ENCODE measurements around the gene MS4A2. TPM values are rescaled to one million over a fixed set of nuclear protein-coding genes. Genes with fewer than 3 reads are reported as not detected.
"Not testable (repeated sequence)": the region's sequence is repeated elsewhere in the genome, so short reads cannot be mapped to it uniquely, and the experiment has no call there.

Gene MS4A2
- total and polyA plus RNA-seq, 2 donors (not counting 1 experiment from before 2014, with no cell fraction given) = not detected

GRCh38 chr11:60064111-60064510 is 24.4 kb upstream of the MS4A2 start:
- Histone ChIP-seq H3K4me1 (ENCODE audit: control insufficient read depth, extremely low read depth, insufficient read depth, low read length) (no peaks in the 10 kb centered on the region), H3K9ac (ENCODE audit: insufficient read depth, low read length) (no peak overlapping the region), H2AFZ (ENCODE audit: low read length) (no peak overlapping the region), H3K36me3 (ENCODE audit: control insufficient read depth, insufficient read depth, low read length) (no peaks in the 10 kb centered on the region), H3K4me2 (ENCODE audit: extremely low read depth, insufficient read depth, low read length) (no peak overlapping the region), H3K27me3 (ENCODE audit: control insufficient read depth, insufficient read depth, low read length) (no peaks in the 10 kb centered on the region), H3K79me2 (ENCODE audit: control insufficient read depth, insufficient read depth, low read length) (no peaks in the 10 kb centered on the region), H3K27ac (ENCODE audit: insufficient read depth, low read length) (no peak overlapping the region), H3K4me3 (replicated peaks in 1 of 4; ENCODE audit: control extremely low read depth in 1 of 4, insufficient read depth in 1 of 4, low read depth in 3 of 4, low read length in 4 of 4) (no peak overlapping the region), H4K20me1 (ENCODE audit: control insufficient read depth, extremely low read depth, insufficient read depth, low read length) (no peaks in the 10 kb centered on the region), H3K9me3 (ENCODE audit: control insufficient read depth, insufficient read depth, low read depth, low read length) (no peaks in the 10 kb centered on the region)
- no peak for TF ChIP-seq EZH2 (IDR thresholded peaks at IDR 0.05; ENCODE audit: low read length, missing control alignments)
- no peak for TF ChIP-seq CTCF (conservative IDR thresholded peaks at IDR 0.05 in 1 of 2, IDR thresholded peaks at IDR 0.05 in 1 of 2; ENCODE audit: low read depth in 1 of 2, low read length in 2 of 2)
- no peak for DNase-seq (ENCODE audit: low read depth in 2 of 2)

DNA sequence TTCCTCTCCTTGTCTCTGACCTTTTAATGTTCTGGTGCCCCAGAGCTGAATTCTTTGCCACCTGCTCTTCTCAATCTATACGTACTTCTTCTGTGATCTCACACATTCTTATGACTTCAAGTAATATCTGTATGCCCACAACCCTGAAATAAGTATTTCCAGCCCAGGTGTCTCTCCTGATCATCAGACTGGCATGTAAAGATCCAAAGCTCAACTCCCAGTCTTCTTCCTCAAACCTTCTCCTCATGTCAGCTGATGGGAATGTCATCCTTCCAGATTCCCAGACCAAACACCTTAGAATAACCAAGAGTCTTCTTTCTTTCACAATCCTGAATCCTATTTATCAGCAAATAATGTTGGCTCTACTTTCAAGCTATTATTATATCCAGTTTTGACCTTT is 22.7 kb upstream of the MS4A2 start:
- no peak overlapping the region for H2AFZ ChIP-seq (ENCODE audit: low read length)
- TF ChIP-seq CTCF (conservative IDR thresholded peaks at IDR 0.05 in 1 of 2, IDR thresholded peaks at IDR 0.05 in 1 of 2; ENCODE audit: low read depth in 1 of 2, low read length in 2 of 2) = no peak
- no peaks in the 10 kb centered on the region for H3K36me3 ChIP-seq (ENCODE audit: control insufficient read depth, insufficient read depth, low read length)
- no peaks in the 10 kb centered on the region for H3K4me1 ChIP-seq (ENCODE audit: control insufficient read depth, extremely low read depth, insufficient read depth, low read length)
- no peaks in the 10 kb centered on the region for H4K20me1 ChIP-seq (ENCODE audit: control insufficient read depth, extremely low read depth, insufficient read depth, low read length)
- no peak for DNase-seq (ENCODE audit: low read depth in 2 of 2)
- H3K4me2 ChIP-seq (ENCODE audit: extremely low read depth, insufficient read depth, low read length) = no peak overlapping the region
- H3K79me2 ChIP-seq (ENCODE audit: control insufficient read depth, insufficient read depth, low read length) = no peaks in the 10 kb centered on the region
- no peak overlapping the region for H3K9ac ChIP-seq (ENCODE audit: insufficient read depth, low read length)
- H3K27ac ChIP-seq (ENCODE audit: insufficient read depth, low read length) = no peak overlapping the region
- no peaks in the 10 kb centered on the region for H3K9me3 ChIP-seq (ENCODE audit: control insufficient read depth, insufficient read depth, low read depth, low read length)
- H3K4me3 ChIP-seq (replicated peaks in 1 of 4; ENCODE audit: control extremely low read depth in 1 of 4, insufficient read depth in 1 of 4, low read depth in 3 of 4, low read length in 4 of 4) = no peak overlapping the region
- no peaks in the 10 kb centered on the region for H3K27me3 ChIP-seq (ENCODE audit: control insufficient read depth, insufficient read depth, low read length)

DNA sequence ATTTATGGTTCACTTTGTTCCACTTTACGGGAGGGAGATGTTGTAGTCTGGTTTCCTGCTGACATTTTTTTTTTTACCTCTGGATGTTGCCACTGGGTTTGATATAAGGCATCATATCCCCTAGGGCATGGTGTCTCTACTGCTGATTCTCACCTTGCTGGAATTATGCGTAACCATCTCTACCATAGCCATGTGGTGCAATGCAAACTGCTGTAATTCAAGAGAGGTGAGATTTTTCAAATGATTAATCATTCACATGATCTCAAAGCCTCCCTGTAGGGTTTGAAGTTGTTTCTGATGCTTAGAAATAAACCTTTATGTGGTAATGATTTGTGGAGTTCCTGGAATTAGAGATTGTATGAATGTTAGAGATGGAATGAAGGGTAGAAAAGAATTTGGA is 19.0 kb upstream of the MS4A2 start:
- H3K27ac ChIP-seq (ENCODE audit: insufficient read depth, low read length) = no peak overlapping the region
- no peak for TF ChIP-seq CTCF (conservative IDR thresholded peaks at IDR 0.05 in 1 of 2, IDR thresholded peaks at IDR 0.05 in 1 of 2; ENCODE audit: low read depth in 1 of 2, low read length in 2 of 2)
- no peak for TF ChIP-seq EZH2 (IDR thresholded peaks at IDR 0.05; ENCODE audit: low read length, missing control alignments)
- H3K9ac ChIP-seq (ENCODE audit: insufficient read depth, low read length) = no peak overlapping the region
- no peak overlapping the region for H3K4me2 ChIP-seq (ENCODE audit: extremely low read depth, insufficient read depth, low read length)
- no peak for DNase-seq (ENCODE audit: low read depth in 2 of 2)
- no peak overlapping the region for H3K4me3 ChIP-seq (replicated peaks in 1 of 4; ENCODE audit: control extremely low read depth in 1 of 4, insufficient read depth in 1 of 4, low read depth in 3 of 4, low read length in 4 of 4)
- no peaks in the 10 kb centered on the region for H4K20me1 ChIP-seq (ENCODE audit: control insufficient read depth, extremely low read depth, insufficient read depth, low read length)
- H2AFZ ChIP-seq (ENCODE audit: low read length) = no peak overlapping the region
- no peaks in the 10 kb centered on the region for H3K27me3 ChIP-seq (ENCODE audit: control insufficient read depth, insufficient read depth, low read length)
- H3K4me1 ChIP-seq (ENCODE audit: control insufficient read depth, extremely low read depth, insufficient read depth, low read length) = no peaks in the 10 kb centered on the region
- no peaks in the 10 kb centered on the region for H3K9me3 ChIP-seq (ENCODE audit: control insufficient read depth, insufficient read depth, low read depth, low read length)
- H3K79me2 ChIP-seq (ENCODE audit: control insufficient read depth, insufficient read depth, low read length) = no peaks in the 10 kb centered on the region
- no peaks in the 10 kb centered on the region for H3K36me3 ChIP-seq (ENCODE audit: control insufficient read depth, insufficient read depth, low read length)

DNA sequence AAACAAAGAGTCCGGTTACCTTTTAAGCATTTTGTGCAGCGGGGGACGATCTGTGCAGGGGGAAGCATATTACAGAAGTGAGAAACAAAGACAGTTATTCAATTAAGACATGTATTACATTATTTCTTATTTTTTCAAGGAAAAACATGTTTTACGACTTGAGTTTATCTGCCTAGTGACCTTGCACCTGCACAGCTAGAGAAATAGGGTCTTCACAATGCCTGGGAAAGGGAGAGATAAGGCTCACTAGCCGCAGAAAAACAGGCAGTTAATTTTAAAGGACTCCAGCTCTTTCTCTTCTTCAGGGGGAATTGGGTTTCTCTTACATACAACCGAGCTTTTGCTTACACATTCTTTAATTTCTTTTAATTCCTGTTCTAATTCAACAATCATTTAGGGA is 16.8 kb upstream of the MS4A2 start:
- H3K4me3 ChIP-seq (replicated peaks in 1 of 4; ENCODE audit: control extremely low read depth in 1 of 4, insufficient read depth in 1 of 4, low read depth in 3 of 4, low read length in 4 of 4); H3K4me2 ChIP-seq (ENCODE audit: extremely low read depth, insufficient read depth, low read length); H4K20me1 ChIP-seq (ENCODE audit: control insufficient read depth, extremely low read depth, insufficient read depth, low read length); DNase-seq (ENCODE audit: low read depth in 2 of 2); H3K36me3 ChIP-seq (ENCODE audit: control insufficient read depth, insufficient read depth, low read length); H3K27ac ChIP-seq (ENCODE audit: insufficient read depth, low read length); H3K27me3 ChIP-seq (ENCODE audit: control insufficient read depth, insufficient read depth, low read length); H3K79me2 ChIP-seq (ENCODE audit: control insufficient read depth, insufficient read depth, low read length); H3K4me1 ChIP-seq (ENCODE audit: control insufficient read depth, extremely low read depth, insufficient read depth, low read length); H2AFZ ChIP-seq (ENCODE audit: low read length); H3K9ac ChIP-seq (ENCODE audit: insufficient read depth, low read length); H3K9me3 ChIP-seq (ENCODE audit: control insufficient read depth, insufficient read depth, low read depth, low read length): not testable (repeated sequence)

All from fibroblast of lung (primary cell).